Measurements from ENCODE around the gene PHACTR2.

The PHACTR2 gene

GRCh38 chr6:143687591-143687990 lies 9.8 kb downstream of the PHACTR2 start:
- no peak overlapping the region for H3K27ac ChIP-seq (replicated peaks)
- no peak overlapping the region for H3K4me3 ChIP-seq (replicated peaks; ENCODE audit: insufficient read depth, low read length)
- TF ChIP-seq CTCF (IDR thresholded peaks at IDR 0.05; ENCODE audit: insufficient read depth, low read length) (no peak), GABPA (IDR thresholded peaks at IDR 0.05; ENCODE audit: low read depth) (no peak), REST (IDR thresholded peaks at IDR 0.05; ENCODE audit: insufficient replicate concordance, low read depth) (no peak), SPI1 (IDR thresholded peaks at IDR 0.05; ENCODE audit: borderline replicate concordance, low read depth) (no peak), POLR2AphosphoS5 (IDR thresholded peaks at IDR 0.05; ENCODE audit: low read depth) (no peak)
- no peak for DNase-seq (ENCODE audit: low read depth in 1 of 2, low spot score in 1 of 2)
- no peaks in the 10 kb centered on the region for H3K27me3 ChIP-seq (ENCODE audit: insufficient read depth, poor library complexity, severe bottlenecking)

GRCh38 chr6:143688681-143689080 lies 10.9 kb downstream of the PHACTR2 start:
- DNase-seq (ENCODE audit: low read depth in 1 of 2, low spot score in 1 of 2), result no peak
- TF ChIP-seq GABPA (IDR thresholded peaks at IDR 0.05; ENCODE audit: low read depth) (no peak), REST (IDR thresholded peaks at IDR 0.05; ENCODE audit: insufficient replicate concordance, low read depth) (no peak)
- no peak overlapping the region for H3K27ac ChIP-seq (replicated peaks)
- H3K4me3 ChIP-seq (replicated peaks; ENCODE audit: insufficient read depth, low read length), result no peak overlapping the region
- no peaks in the 10 kb centered on the region for H3K27me3 ChIP-seq (ENCODE audit: insufficient read depth, poor library complexity, severe bottlenecking)

GRCh38 chr6:143689852-143690251 lies 12.1 kb downstream of the PHACTR2 start:
- no peak for DNase-seq (ENCODE audit: low read depth in 1 of 2, low spot score in 1 of 2)
- no peak overlapping the region for H3K27ac ChIP-seq (replicated peaks)
- no peaks in the 10 kb centered on the region for H3K27me3 ChIP-seq (ENCODE audit: insufficient read depth, poor library complexity, severe bottlenecking)
- TF ChIP-seq POLR2AphosphoS5 (IDR thresholded peaks at IDR 0.05; ENCODE audit: low read depth) (no peak), GABPA (IDR thresholded peaks at IDR 0.05; ENCODE audit: low read depth) (no peak), CTCF (IDR thresholded peaks at IDR 0.05; ENCODE audit: insufficient read depth, low read length) (no peak), SPI1 (IDR thresholded peaks at IDR 0.05; ENCODE audit: borderline replicate concordance, low read depth) (no peak), REST (IDR thresholded peaks at IDR 0.05; ENCODE audit: insufficient replicate concordance, low read depth) (no peak)
- H3K4me3 ChIP-seq (replicated peaks; ENCODE audit: insufficient read depth, low read length), result no peak overlapping the region

- DNase-seq (ENCODE audit: low read depth in 1 of 2, low spot score in 1 of 2), result no peak
- TF ChIP-seq GABPA (IDR thresholded peaks at IDR 0.05; ENCODE audit: low read depth) (no peak), CTCF (IDR thresholded peaks at IDR 0.05; ENCODE audit: insufficient read depth, low read length) (no peak), REST (IDR thresholded peaks at IDR 0.05; ENCODE audit: insufficient replicate concordance, low read depth) (no peak), SPI1 (IDR thresholded peaks at IDR 0.05; ENCODE audit: borderline replicate concordance, low read depth) (no peak), POLR2AphosphoS5 (IDR thresholded peaks at IDR 0.05; ENCODE audit: low read depth) (no peak)
- Histone ChIP-seq H3K27ac (replicated peaks) (no peak overlapping the region), H3K4me3 (replicated peaks; ENCODE audit: insufficient read depth, low read length) (no peak overlapping the region), H3K27me3 (ENCODE audit: insufficient read depth, poor library complexity, severe bottlenecking) (no peaks in the 10 kb centered on the region)
Observed at GRCh38 chr6:143691155-143691554, 13.4 kb downstream of the PHACTR2 start.

Data from HL-60 (cell line).